Coronary artery (tissue), 2 donors: ENCODE data around the gene PIKFYVE.

Experiments used
- DNase-seq: peaks from one replicate; pipeline ENCODE4 v3.0.0-alpha.2; 2017; ENCODE audit warnings: low spot score
- H3K27ac ChIP-seq, 2 donors: fragments of 200-600 bp; sonication (generic); one replicate each; pipeline ENCODE4 v1.5.1; 2016 to 2019
- H3K4me3 ChIP-seq: fragments of 200-600 bp; sonication (generic); 2 replicates; pipeline ENCODE4 v1.5.1; 2016; ENCODE audit warnings: mild to moderate bottlenecking, moderate library complexity
- CTCF ChIP-seq: fragments of 200-600 bp; sonication (generic); IDR thresholded peaks from one replicate; pipeline ENCODE4 v1.5.1; 2019; ENCODE audit warnings: antibody characterized with exemption

PIKFYVE gene

GRCh38 chr2:208285853-208286252, 19.8 kb downstream of the PIKFYVE start:
- no peak overlapping the region for H3K4me3 ChIP-seq
- no peak overlapping the region for H3K27ac ChIP-seq
- no peak for TF ChIP-seq CTCF
- DNase-seq = no peak

- DNase-seq = no peak
- Histone ChIP-seq H3K4me3 (no peak overlapping the region), H3K27ac (no peak overlapping the region)
- no peak for TF ChIP-seq CTCF
Observed at GRCh38 chr2:208294482-208295024, 28.5 kb downstream of the PIKFYVE start.

GRCh38 chr2:208295834-208296233, 29.8 kb downstream of the PIKFYVE start:
- H3K4me3 ChIP-seq = no peak overlapping the region
- H3K27ac ChIP-seq = no peak overlapping the region
- TF ChIP-seq CTCF = no peak
- DNase-seq = no peak

- Histone ChIP-seq H3K4me3 (no peak overlapping the region), H3K27ac (no peak overlapping the region)
- no peak for DNase-seq
- no peak for TF ChIP-seq CTCF
Observed at GRCh38 chr2:208296610-208297009, 30.6 kb downstream of the PIKFYVE start.

GRCh38 chr2:208297961-208298360, 31.9 kb downstream of the PIKFYVE start:
- TF ChIP-seq CTCF = no peak
- no peak overlapping the region for H3K27ac ChIP-seq
- DNase-seq = no peak
- H3K4me3 ChIP-seq = no peak overlapping the region

- H3K4me3 ChIP-seq = no peak overlapping the region
- no peak for TF ChIP-seq CTCF
- DNase-seq = no peak
- no peak overlapping the region for H3K27ac ChIP-seq
Observed at GRCh38 chr2:208300847-208301618, 35.0 kb downstream of the PIKFYVE start.

- TF ChIP-seq CTCF = no peak
- no peak for DNase-seq
- Histone ChIP-seq H3K4me3 (no peak overlapping the region), H3K27ac (no peak overlapping the region)
Observed at GRCh38 chr2:208304157-208304556, 38.1 kb downstream of the PIKFYVE start.
